ENCODE measurements around the gene UROD.
A peak's percentile ranks its signal among the peaks of the same experiment; 100 is the strongest.

The UROD gene

GRCh38 chr1:45009296-45009865 is 2.7 kb upstream of the UROD start:
- no peak for DNase-seq

GRCh38 chr1:45009956-45010854 is 1.8 kb upstream of the UROD start:
- no peak for DNase-seq

- peak; percentile 66 for DNase-seq
These were observed 921 bp upstream of the UROD start, which contains the start of gene HECTD3 for GRCh38 chr1:45010855-45011811. Gene HECTD3 (minus strand): TSS chr1:45011324. CDS start chr1:45011257, 67 bp downstream.

- DNase-seq = peak; percentile 40
These were observed 705 bp downstream of the UROD start for GRCh38 chr1:45012639-45013278.

- no peak for DNase-seq
These were observed 1.6 kb downstream of the UROD start for GRCh38 chr1:45013551-45014209.

GRCh38 chr1:45014321-45015028 is 2.4 kb downstream of the UROD start:
- peak; percentile 73 for DNase-seq

- no peak for DNase-seq
These were observed 3.6 kb downstream of the UROD start for GRCh38 chr1:45015683-45016082.

GRCh38 chr1:45016090-45016697 is 4.1 kb downstream of the UROD start:
- no peak for DNase-seq

- no peak for DNase-seq
These were observed 4.7 kb downstream of the UROD start for GRCh38 chr1:45016767-45017166.

GRCh38 chr1:45018599-45019230 is 6.7 kb downstream of the UROD start:
- DNase-seq = peak; percentile 33

GRCh38 chr1:45023663-45024062 is 11.6 kb downstream of the UROD start:
- no peak for DNase-seq

- DNase-seq = no peak
These were observed 14.4 kb downstream of the UROD start for GRCh38 chr1:45026446-45026845.

- no peak for DNase-seq
These were observed 20.8 kb downstream of the UROD start for GRCh38 chr1:45032837-45033236.

- no peak for DNase-seq
These were observed 21.3 kb downstream of the UROD start for GRCh38 chr1:45033356-45033755.

- DNase-seq = no peak
These were observed 23.7 kb downstream of the UROD start for GRCh38 chr1:45035631-45036301.

GRCh38 chr1:45037456-45037855 is 25.4 kb downstream of the UROD start:
- DNase-seq = no peak

- DNase-seq = no peak
These were observed 26.2 kb downstream of the UROD start for GRCh38 chr1:45038240-45038639.

GRCh38 chr1:45038661-45039364 is 26.8 kb downstream of the UROD start:
- no peak for DNase-seq

GRCh38 chr1:45040297-45040696 is 28.2 kb downstream of the UROD start:
- DNase-seq = no peak

Measured in fibroblast of skin of abdomen (primary cell).